ENCODE results near the gene IGFL2. TPM values are rescaled to one million over a fixed set of nuclear protein-coding genes. Genes with fewer than 3 reads are reported as not detected.
A peak's percentile ranks its signal among the peaks of the same experiment; 100 is the strongest.

Gene IGFL2
- total and polyA plus RNA-seq, 9 of the 15 experiments (the other 6 are each of a cell fraction or from before 2014, with no cell fraction given): 0.42 to 1.7 (median 0.75) TPM; not detected in 2

DNA sequence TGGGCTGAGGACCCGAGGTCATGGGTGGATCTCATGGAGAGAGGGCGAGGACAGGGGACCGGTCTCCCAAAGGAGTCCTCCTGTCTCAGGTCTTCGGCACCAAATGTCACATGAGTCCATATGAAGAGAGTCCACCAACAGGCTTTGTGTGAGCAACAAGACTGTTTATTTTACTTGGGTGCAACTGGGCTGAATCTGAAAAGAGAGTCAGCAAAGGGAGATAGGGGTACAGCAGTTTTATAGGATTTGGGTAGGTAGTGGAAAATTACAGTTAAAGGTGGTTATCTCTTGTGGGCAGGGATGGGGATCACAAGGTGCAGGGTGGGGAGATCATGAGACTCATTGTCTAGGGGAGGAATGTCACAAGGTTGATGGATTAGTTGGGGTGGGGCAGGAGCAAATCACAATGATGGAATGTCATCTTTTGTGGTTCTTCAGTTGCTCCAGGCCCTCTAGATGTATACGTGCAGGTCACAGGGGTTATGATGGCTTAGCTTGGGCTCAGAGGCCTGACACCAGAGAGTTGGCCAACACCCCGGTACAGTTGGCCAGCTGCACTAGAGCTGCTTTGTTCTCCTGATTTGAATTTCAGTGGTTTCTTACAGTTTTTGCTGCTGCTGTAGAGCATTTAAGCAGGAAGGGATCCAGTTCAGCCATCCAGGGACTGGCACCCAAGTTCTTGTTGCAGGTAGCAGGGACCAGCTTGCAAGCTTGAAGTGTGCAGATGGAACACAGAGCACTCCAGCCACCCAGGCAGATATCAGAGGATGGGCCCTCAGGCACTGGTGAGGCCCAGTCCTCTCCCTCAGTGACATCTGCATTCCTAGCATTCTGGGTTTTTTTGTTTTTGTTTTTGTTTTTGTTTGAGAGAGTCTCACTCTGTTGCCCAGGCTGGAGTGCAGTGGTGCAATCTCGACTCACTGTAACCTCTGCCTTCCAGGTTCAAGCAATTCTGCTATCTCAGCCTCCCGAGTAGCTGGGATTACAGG is 55.1 kb downstream of the IGFL2 start (continued):
- TF ChIP-seq MAFG (tag; conservative IDR thresholded peaks at IDR 0.05): peak; percentile 29; the same call in 1 of the 2 replicates
- TF ChIP-seq ZNF3 (CRISPR knock-in tag; IDR thresholded peaks at IDR 0.05): no peak
- TF ChIP-seq, protein P1, sequence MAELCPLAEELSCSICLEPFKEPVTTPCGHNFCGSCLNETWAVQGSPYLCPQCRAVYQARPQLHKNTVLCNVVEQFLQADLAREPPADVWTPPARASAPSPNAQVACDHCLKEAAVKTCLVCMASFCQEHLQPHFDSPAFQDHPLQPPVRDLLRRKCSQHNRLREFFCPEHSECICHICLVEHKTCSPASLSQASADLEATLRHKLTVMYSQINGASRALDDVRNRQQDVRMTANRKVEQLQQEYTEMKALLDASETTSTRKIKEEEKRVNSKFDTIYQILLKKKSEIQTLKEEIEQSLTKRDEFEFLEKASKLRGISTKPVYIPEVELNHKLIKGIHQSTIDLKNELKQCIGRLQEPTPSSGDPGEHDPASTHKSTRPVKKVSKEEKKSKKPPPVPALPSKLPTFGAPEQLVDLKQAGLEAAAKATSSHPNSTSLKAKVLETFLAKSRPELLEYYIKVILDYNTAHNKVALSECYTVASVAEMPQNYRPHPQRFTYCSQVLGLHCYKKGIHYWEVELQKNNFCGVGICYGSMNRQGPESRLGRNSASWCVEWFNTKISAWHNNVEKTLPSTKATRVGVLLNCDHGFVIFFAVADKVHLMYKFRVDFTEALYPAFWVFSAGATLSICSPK (IDR thresholded peaks at IDR 0.05; ENCODE audit: borderline replicate concordance): no peak
- no peak for TF ChIP-seq STAT5B (CRISPR knock-in tag; IDR thresholded peaks at IDR 0.05)
- peak; percentile 74; the same call in 1 of the 2 replicates for TF ChIP-seq HDAC2 (IDR thresholded peaks at IDR 0.05)
- peak; percentile 90 for TF ChIP-seq TCFL5 (CRISPR knock-in tag; conservative IDR thresholded peaks at IDR 0.05)
- peak; percentile 93 for TF ChIP-seq ZNF212 (CRISPR knock-in tag; IDR thresholded peaks at IDR 0.05)
- TF ChIP-seq ZNF583 (CRISPR knock-in tag; IDR thresholded peaks at IDR 0.05): peak; percentile 98
- peak; percentile 89 for TF ChIP-seq TOE1 (IDR thresholded peaks at IDR 0.05; ENCODE audit: borderline replicate concordance)
- no peak for TF ChIP-seq TOE1 (CRISPR knock-in tag; IDR thresholded peaks at IDR 0.05; ENCODE audit: borderline replicate concordance, low read depth)
- no peak for TF ChIP-seq ZNF57 (CRISPR knock-in tag; IDR thresholded peaks at IDR 0.05)
- no peak for TF ChIP-seq KDM2B (CRISPR knock-in tag; IDR thresholded peaks at IDR 0.05)
- TF ChIP-seq, protein P2, sequence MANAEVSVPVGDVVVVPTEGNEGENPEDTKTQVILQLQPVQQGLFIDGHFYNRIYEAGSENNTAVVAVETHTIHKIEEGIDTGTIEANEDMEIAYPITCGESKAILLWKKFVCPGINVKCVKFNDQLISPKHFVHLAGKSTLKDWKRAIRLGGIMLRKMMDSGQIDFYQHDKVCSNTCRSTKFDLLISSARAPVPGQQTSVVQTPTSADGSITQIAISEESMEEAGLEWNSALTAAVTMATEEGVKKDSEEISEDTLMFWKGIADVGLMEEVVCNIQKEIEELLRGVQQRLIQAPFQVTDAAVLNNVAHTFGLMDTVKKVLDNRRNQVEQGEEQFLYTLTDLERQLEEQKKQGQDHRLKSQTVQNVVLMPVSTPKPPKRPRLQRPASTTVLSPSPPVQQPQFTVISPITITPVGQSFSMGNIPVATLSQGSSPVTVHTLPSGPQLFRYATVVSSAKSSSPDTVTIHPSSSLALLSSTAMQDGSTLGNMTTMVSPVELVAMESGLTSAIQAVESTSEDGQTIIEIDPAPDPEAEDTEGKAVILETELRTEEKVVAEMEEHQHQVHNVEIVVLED (CRISPR knock-in tag; IDR thresholded peaks at IDR 0.05): peak; percentile 60
- TF ChIP-seq ZNF644 (tag; IDR thresholded peaks at IDR 0.05; ENCODE audit: low read depth): peak; percentile 83; the same call in 1 of the 2 replicates
- peak; percentile 88 for TF ChIP-seq ZEB2 (IDR thresholded peaks at IDR 0.05)
- TF ChIP-seq ZNF140 (CRISPR knock-in tag; IDR thresholded peaks at IDR 0.05): peak; percentile 85
- no peak for TF ChIP-seq POLR2B (IDR thresholded peaks at IDR 0.05; ENCODE audit: low read depth, partially characterized antibody)
- TF ChIP-seq LARP7 (IDR thresholded peaks at IDR 0.05): no peak
- TF ChIP-seq ZNF561 (CRISPR knock-in tag; conservative IDR thresholded peaks at IDR 0.05): peak; percentile 69; the same call in 1 of the 2 replicates
- TF ChIP-seq LCOR (CRISPR knock-in tag; IDR thresholded peaks at IDR 0.05): peak; percentile 61; the same call in 1 of the 2 replicates
- TF ChIP-seq ARNT (IDR thresholded peaks at IDR 0.05): peak in 1 of 2 experiments; percentile 96; a peak in 3 of 4 replicates
- peak; percentile 65 for TF ChIP-seq TAL1 (IDR thresholded peaks at IDR 0.05)
- no peak for TF ChIP-seq ESRRB (CRISPR knock-in tag; IDR thresholded peaks at IDR 0.05; ENCODE audit: borderline replicate concordance)
- TF ChIP-seq SMARCA4 (IDR thresholded peaks at IDR 0.05): peak; percentile 66; the same call in 1 of the 2 replicates
- peak in 1 of 2 experiments; percentile 48; a peak in 2 of 4 replicates for TF ChIP-seq FOXA3 (CRISPR knock-in tag; conservative IDR thresholded peaks at IDR 0.05 in 1 of 2, IDR thresholded peaks at IDR 0.05 in 1 of 2)
- TF ChIP-seq NUFIP1 (IDR thresholded peaks at IDR 0.05; ENCODE audit: partially characterized antibody): no peak
- TF ChIP-seq ATF1 (CRISPR knock-in tag; IDR thresholded peaks at IDR 0.05): no peak
- peak; percentile 53 for TF ChIP-seq ATF1 (tag; IDR thresholded peaks at IDR 0.05)

Data from K562 (cell line).